ENCODE data around the gene PIGR. TPM values are rescaled to one million over a fixed set of nuclear protein-coding genes. Genes with fewer than 3 reads are reported as not detected.
A peak's percentile ranks its signal among the peaks of the same experiment; 100 is the strongest.

PIGR gene, protein sequence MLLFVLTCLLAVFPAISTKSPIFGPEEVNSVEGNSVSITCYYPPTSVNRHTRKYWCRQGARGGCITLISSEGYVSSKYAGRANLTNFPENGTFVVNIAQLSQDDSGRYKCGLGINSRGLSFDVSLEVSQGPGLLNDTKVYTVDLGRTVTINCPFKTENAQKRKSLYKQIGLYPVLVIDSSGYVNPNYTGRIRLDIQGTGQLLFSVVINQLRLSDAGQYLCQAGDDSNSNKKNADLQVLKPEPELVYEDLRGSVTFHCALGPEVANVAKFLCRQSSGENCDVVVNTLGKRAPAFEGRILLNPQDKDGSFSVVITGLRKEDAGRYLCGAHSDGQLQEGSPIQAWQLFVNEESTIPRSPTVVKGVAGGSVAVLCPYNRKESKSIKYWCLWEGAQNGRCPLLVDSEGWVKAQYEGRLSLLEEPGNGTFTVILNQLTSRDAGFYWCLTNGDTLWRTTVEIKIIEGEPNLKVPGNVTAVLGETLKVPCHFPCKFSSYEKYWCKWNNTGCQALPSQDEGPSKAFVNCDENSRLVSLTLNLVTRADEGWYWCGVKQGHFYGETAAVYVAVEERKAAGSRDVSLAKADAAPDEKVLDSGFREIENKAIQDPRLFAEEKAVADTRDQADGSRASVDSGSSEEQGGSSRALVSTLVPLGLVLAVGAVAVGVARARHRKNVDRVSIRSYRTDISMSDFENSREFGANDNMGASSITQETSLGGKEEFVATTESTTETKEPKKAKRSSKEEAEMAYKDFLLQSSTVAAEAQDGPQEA
- polyA plus RNA-seq (ENCODE audit: insufficient read length in 3 of 3), result 1 to 10 TPM in 2 of 3 donors, under 1 TPM in 1; 0.94 to 2.4 (median 1.2) TPM

DNA sequence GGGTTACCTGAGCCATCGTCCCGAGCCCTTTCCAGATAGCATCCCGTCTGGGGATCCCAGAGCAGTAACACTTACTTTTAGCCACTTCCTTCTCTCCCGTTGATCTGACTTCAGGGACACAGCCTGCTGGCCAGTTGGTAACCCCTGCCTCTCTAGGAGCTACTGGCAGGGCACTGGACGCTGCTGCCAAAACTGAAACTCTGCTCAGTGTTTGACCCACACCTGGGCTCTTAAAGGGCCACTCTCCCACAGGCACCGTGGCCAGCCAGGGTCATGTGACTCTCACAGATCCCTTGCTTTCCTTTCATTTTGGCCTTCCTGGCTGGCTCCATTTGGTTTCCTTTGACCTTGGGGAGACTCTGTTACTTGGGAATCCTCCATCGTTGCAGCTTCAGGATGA lies at the start of gene PIGR:
Gene PIGR (minus strand): TSS at position 206 of the 400 bp plus-strand sequence. CDS start 5,935 bp downstream, outside the sequence.
- DNase-seq (ENCODE audit: low read depth in 3 of 3, low spot score in 2 of 3), result no peak

GRCh38 chr1:206992790-206993189 lies 46.5 kb upstream of the PIGR start:
- peak; percentile 21 to 31 (median 29) for DNase-seq (ENCODE audit: low read depth in 3 of 3, low spot score in 2 of 3)

DNA sequence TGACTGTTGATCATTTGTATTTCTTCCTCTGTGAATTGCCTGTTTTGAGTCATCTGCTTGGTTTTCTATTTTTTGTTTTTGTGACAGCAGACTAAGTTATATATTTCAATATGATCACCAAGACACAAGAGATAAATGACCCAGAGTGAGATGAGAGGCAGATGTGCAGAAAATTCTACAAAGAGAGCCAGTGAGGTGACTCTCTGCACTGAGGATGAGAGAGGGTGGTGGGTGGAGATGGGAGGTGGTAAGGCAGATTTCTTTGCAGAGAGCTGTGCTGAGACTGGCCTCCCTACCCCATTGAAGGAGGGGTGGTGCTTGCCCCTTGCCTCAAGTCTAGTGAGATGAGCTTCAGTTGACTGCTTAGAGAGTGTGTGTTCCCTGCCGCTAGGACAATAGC lies 41.6 kb upstream of the PIGR start:
- no peak for DNase-seq (ENCODE audit: low read depth in 3 of 3, low spot score in 2 of 3)

GRCh38 chr1:206986885-206987284 lies 40.6 kb upstream of the PIGR start:
- no peak for DNase-seq (ENCODE audit: low read depth in 3 of 3, low spot score in 2 of 3)

DNA sequence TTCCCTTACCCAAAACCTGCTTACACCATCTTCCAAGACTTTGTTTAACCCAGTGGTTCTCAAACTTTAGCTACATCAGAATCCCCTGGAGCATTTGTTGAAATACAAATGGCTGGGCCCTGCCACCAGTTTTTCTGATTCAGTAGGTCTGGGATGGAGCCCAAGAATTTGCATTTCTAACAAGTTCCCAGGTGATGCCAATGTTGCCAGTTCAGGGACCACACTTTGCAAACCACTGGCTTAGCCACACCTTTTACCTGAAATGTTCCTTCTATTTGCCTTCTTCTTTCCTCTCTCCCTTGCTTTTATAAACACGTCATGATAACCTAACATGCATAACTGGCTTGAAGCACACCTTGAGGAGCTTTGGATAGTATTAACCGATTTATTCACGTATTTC lies 40.1 kb upstream of the PIGR start:
- DNase-seq (ENCODE audit: low read depth in 3 of 3, low spot score in 2 of 3), result no peak

DNA sequence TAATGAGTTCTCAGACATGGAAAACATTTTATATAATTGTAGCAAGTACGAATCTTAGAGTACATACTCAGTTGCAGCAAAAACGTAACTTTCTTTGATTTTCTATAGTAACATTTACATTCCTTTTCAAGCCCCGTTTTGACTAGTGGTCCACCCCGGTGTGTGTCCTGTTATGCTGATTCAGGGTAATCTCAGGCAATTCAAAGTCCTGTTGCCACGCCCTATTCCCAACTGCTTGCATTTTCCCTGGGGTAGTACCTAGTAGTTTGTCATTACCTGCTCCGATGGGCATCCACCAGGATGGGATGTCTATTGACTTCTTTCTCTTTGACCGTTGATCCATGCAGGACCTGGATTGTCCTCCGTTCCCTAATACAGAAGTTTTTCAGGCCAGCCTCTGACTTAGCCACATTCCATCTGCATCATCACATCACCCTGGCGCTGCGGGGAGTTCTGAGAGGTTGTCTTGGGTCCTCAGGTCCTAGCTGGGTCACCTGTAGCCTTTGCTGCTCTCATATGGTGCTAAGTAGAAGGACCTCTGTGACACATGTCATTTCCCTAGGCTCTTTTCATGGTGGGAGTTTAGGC lies 39.0 kb upstream of the PIGR start:
- no peak for DNase-seq (ENCODE audit: low read depth in 3 of 3, low spot score in 2 of 3)

DNA sequence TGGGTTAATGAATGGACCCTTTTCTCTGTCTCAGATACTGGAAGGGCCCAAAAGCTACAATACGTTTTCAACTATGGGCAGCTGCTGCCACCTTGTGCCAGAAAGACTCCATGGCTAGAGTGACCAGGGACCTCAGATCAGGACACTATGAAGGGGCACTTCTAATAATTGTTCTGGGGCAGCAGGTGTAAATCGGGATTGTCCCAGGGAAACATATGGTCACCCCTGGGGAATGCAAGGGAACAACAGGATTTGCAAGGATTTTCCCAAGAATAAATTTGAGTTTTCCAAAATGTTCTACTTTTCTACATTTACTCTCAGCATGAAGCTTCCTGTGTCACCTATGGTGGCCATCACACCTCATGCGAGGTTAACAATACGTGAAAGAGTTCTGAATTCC lies 36.0 kb upstream of the PIGR start:
- DNase-seq (ENCODE audit: low read depth in 3 of 3, low spot score in 2 of 3), result peak in 1 of 3 donors; percentile 27

DNA sequence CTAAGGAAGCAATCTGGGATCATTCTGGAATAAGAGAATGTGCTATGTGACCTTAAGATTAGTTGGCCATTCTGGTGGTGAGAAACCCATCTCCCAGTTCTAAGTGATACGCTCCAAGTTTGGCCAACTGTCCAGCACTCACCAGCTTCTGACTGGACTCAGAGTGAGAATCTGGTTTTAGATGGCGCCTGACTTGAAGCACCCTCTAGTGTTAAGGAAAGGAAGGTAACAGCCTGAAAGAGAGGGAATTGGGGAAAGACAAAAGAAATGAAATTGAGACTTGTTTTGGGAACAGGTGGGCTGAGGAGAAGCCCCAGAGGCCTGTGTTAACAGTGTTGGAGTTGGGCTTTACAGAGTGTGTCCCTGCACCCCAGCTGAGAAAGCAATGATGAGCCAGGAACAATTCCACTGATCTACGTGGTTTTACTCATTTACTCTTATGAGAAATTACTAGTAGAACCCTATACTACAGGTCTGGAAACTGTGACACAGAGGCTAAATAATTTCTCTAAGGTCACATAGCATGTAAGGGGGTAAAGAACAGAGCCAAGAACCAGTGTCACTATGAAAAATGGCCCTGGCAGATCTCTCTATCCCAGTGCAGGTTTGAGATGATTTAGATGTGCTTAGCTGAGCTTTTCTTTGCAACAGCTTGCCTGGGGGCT lies 33.2 kb upstream of the PIGR start:
- no peak for DNase-seq (ENCODE audit: low read depth in 3 of 3, low spot score in 2 of 3)

DNA sequence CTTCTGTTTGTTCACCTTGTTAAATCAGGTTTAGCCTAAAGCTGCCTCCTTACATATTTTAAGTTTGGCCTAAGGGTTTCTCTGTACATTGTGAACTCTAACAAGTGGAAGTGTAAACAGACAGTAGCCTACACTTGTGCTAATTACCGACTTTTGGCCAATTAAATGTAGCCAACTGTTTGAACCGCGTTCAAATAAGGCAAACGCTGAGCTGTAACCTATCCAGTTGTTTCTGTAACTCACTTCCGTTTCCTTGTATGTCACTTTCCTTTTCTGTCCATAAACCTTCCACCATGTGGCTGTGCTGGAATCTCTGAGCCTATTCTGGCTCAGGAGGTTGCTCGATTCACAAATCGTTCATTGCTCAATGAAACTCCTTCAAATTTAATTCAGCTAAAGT lies 32.0 kb upstream of the PIGR start:
- no peak for DNase-seq (ENCODE audit: low read depth in 3 of 3, low spot score in 2 of 3)

- DNase-seq (ENCODE audit: low read depth in 3 of 3, low spot score in 2 of 3), result no peak
Measured at GRCh38 chr1:206975306-206975705, 29.0 kb upstream of the PIGR start.

- no peak for DNase-seq (ENCODE audit: low read depth in 3 of 3, low spot score in 2 of 3)
Measured at GRCh38 chr1:206974140-206974539, 27.9 kb upstream of the PIGR start.

DNA sequence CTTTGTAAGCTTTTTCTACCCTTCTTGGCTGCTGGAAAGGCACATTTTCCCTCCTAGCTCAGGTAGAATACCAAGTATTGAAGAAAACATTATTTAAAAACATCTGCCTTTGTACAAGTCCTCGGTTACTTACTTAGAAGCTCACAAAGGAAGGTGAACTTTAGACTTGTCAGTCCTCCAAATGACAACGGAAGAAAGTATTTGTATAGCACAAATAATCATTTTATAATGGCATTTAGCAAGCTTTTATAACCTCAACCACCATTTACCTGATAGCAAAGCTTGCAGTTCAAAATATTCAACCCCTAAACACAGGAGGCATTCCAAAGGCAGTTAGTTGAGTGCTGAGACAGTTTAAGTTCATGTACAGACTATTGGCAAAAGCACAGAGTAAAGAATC lies 26.5 kb upstream of the PIGR start:
- DNase-seq (ENCODE audit: low read depth in 3 of 3, low spot score in 2 of 3), result no peak

DNA sequence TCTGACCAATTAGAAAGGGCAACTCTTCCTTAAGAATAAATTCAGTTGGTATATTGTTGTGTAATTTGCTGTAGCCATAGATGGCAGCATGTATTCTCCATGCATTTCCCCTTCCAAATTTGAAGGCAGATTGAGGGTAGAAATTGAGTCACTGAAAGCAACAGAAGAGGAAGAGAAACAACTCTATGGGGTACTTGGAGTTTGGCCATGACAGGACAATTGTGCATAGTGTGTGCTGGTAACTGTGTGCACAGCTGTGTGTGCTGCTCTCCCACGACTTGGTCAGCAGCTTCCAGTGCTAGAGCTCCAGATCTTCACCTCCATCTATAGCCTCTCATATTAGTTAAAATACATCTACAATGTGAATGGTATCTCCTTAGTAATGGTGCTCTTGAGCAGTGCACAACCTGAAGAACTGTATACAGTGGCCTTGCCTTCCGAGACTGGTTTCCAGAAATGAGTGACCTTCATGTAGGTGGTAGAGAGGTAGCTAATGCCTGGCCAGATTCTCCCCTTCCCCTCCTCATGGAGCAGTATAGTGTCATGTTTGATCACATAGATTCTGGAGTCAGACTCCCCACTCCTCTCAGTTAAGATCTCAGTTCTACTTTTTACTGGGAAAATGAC lies 24.9 kb upstream of the PIGR start:
- no peak for DNase-seq (ENCODE audit: low read depth in 3 of 3, low spot score in 2 of 3)

- no peak for DNase-seq (ENCODE audit: low read depth in 3 of 3, low spot score in 2 of 3)
Measured at GRCh38 chr1:206970446-206970845, 24.2 kb upstream of the PIGR start, which contains the start of gene FCAMR. TSS of gene FCAMR (minus strand) at chr1:206970460. CDS start at chr1:206970125, 335 bp downstream.

- no peak for DNase-seq (ENCODE audit: low read depth in 3 of 3, low spot score in 2 of 3)
Measured at GRCh38 chr1:206969090-206969489, 22.8 kb upstream of the PIGR start.

GRCh38 chr1:206967096-206967849 lies 21.0 kb upstream of the PIGR start:
- DNase-seq (ENCODE audit: low read depth in 3 of 3, low spot score in 2 of 3), result no peak

DNA sequence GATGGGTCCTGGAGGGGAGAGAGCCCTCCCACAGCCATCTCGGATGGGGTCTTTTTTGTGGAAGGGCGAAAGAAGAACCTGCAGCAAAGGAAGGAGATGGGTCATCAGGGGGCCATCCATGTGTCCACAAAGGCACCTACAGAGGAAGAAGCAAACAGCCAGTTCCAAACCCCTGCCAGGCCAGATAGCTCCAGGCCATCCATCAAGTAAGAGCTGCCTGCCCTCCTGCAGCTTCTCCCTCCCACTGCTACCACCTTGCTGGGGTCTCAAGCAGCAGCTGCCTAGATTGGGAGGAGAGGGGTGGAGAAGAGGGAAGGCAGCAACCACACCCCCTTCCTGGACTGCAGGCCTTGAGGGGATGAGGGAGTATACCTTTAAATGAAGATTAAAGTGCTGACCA lies 19.5 kb upstream of the PIGR start:
- no peak for DNase-seq (ENCODE audit: low read depth in 3 of 3, low spot score in 2 of 3)

DNA sequence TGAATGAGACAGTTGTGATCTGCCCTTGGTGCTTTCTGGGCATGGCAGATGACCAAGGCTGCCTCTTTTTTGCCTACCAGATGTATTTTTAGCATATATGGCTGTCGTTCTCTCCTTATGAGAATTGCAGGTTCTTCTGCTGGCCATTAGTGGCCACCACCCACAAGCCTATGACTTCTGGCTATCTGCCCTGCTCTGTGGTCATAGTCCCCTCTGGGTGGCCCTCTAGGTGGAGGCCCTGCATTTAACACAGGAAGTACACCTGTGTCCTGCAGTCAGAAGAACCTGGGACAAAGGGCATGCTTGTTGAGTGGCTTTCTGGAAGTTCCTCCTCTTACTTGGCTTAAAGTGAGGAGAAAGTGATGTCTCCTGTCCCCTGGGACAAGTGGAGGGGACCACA lies 17.5 kb upstream of the PIGR start:
- DNase-seq (ENCODE audit: low read depth in 3 of 3, low spot score in 2 of 3), result no peak

GRCh38 chr1:206963119-206963712 lies 16.9 kb upstream of the PIGR start:
- no peak for DNase-seq (ENCODE audit: low read depth in 3 of 3, low spot score in 2 of 3)

Data from right renal cortex interstitium (tissue), 3 donors.